PC-9 (cell line): ENCODE measurements around the gene AK8. TPM values are rescaled to one million over a fixed set of nuclear protein-coding genes. Genes with fewer than 3 reads are reported as not detected.

Experiments used
- BruUV-seq: library from RNA; stranded (reverse); fragments of 400-500 nt; replicated peaks from 2 replicates; lab custom pipeline; 2021; lab: Mats Ljungman, UMichigan
- CTCF ChIA-PET: fragments of 300-600 bp; sonication (Branson Sonifier 250); formaldehyde crosslinking; loops from one replicate; lab custom pipeline; 2022; ENCODE audit warnings: antibody characterized with exemption; lab: Charles Lee
- POLR2A ChIA-PET: fragments of 300-600 bp; sonication (Branson Sonifier 250); formaldehyde crosslinking; loops from one replicate; lab custom pipeline; 2022; ENCODE audit warnings: antibody characterized with exemption; ENCODE audit not compliant: unreplicated experiment; lab: Charles Lee
- DNase-seq, 2 experiments: peaks; one replicate each; pipeline versions ENCODE4 v3.0.0 to v3.0.0-alpha.2; 2015 to 2022; ENCODE audit warnings: mixed read lengths in 1 of 2
- H2AFZ ChIP-seq: fragments of 200-600 bp; sonication (generic); 2 replicates; pipeline ENCODE4 v1.8.1; 2017; ENCODE audit warnings: antibody characterized with exemption
- H3F3A ChIP-seq: fragments of 200-600 bp; sonication (generic); 2 replicates; pipeline ENCODE4 v1.8.1; 2017; ENCODE audit warnings: antibody characterized with exemption, mild to moderate bottlenecking, low read depth; ENCODE audit not compliant: insufficient read depth
- H3K27ac ChIP-seq: fragments of 200-600 bp; sonication (generic); 2 replicates; pipeline ENCODE4 v1.6.1; 2016; ENCODE audit warnings: mixed run types
- H3K27me3 ChIP-seq: fragments of 200-600 bp; sonication (generic); 2 replicates; pipeline ENCODE4 v1.6.1; 2016; ENCODE audit warnings: low read depth, mixed run types; ENCODE audit not compliant: insufficient read depth
- H3K36me3 ChIP-seq: fragments of 200-600 bp; sonication (generic); 2 replicates; pipeline ENCODE4 v1.6.1; 2016; ENCODE audit warnings: low read depth, mixed run types
- H3K4me1 ChIP-seq: fragments of 200-600 bp; sonication (generic); replicated peaks from 2 replicates; pipeline ENCODE4 v1.6.1; 2016; ENCODE audit warnings: mixed run types; ENCODE audit not compliant: insufficient read depth
- H3K4me2 ChIP-seq: fragments of 200-600 bp; sonication (generic); 2 replicates; pipeline ENCODE4 v1.6.1; 2017; ENCODE audit warnings: mixed run types
- H3K4me3 ChIP-seq: fragments of 200-600 bp; sonication (generic); 2 replicates; pipeline ENCODE4 v1.6.1; 2016; ENCODE audit warnings: mixed run types
- H3K79me2 ChIP-seq: fragments of 200-600 bp; sonication (generic); 2 replicates; pipeline ENCODE4 v1.6.1; 2017; ENCODE audit warnings: low read depth, mixed run types
- H3K9me2 ChIP-seq: fragments of 200-600 bp; sonication (generic); 2 replicates; pipeline ENCODE4 v1.8.1; 2017; ENCODE audit warnings: mild to moderate bottlenecking; ENCODE audit not compliant: insufficient read depth
- H3K9me3 ChIP-seq: fragments of 200-600 bp; sonication (generic); 2 replicates; pipeline ENCODE4 v1.8.1; 2016; ENCODE audit warnings: low read depth; ENCODE audit not compliant: insufficient read depth
- H4K20me1 ChIP-seq: fragments of 200-600 bp; sonication (generic); 2 replicates; pipeline ENCODE4 v1.8.1; 2017; ENCODE audit not compliant: insufficient read depth
- CTCF ChIP-seq: fragments of 200-600 bp; sonication (generic); conservative IDR thresholded peaks from 2 replicates; pipeline ENCODE4 v1.6.1; 2017; ENCODE audit warnings: mixed run types, antibody characterized with exemption, mild to moderate bottlenecking, moderate library complexity
- EZH2 ChIP-seq: fragments of 200-600 bp; sonication (generic); IDR thresholded peaks from 2 replicates; pipeline ENCODE4 v1.8.0; 2017; ENCODE audit warnings: antibody characterized with exemption, low read depth
- intact Hi-C: fragments of 100-400 bp; cut with micrococcal nuclease; formaldehyde crosslinking; loops from one replicate; pipeline ENCODE4 v1.10.0; 2022; ENCODE audit not compliant: unreplicated experiment
- total RNA-seq: library from RNA; stranded (reverse); gene quantifications from 2 replicates; pipeline ENCODE4 v1.2.3, GENCODE V29; 2021

AK8 gene
- total RNA-seq, 1 experiment from 2014 or later = 7.2 TPM

- peaks cover 19% of the 10 kb centered on the region for H3K4me1 ChIP-seq
- H3K4me2 ChIP-seq = no peak overlapping the region
- H3K9me3 ChIP-seq = no peaks in the 10 kb centered on the region
- H3K79me2 ChIP-seq = no peaks in the 10 kb centered on the region
- ChIA-PET POLR2A (no interaction called here), CTCF (no interaction called here)
- no peaks in the 10 kb centered on the region for H3K27me3 ChIP-seq
- DNase-seq = no peak
- peaks cover 13% of the 10 kb centered on the region; the same call in 1 of the 2 replicates for H3F3A ChIP-seq
- no peak overlapping the region for H3K27ac ChIP-seq
- H2AFZ ChIP-seq = no peak overlapping the region
- H3K9me2 ChIP-seq = no peaks in the 10 kb centered on the region
- H4K20me1 ChIP-seq = peaks cover 4% of the 10 kb centered on the region; the same call in 1 of the 2 replicates
- intact Hi-C loops = no loop called here
- TF ChIP-seq EZH2 (no peak), CTCF (no peak)
- no TSS peak for BruUV-seq
- H3K4me3 ChIP-seq = no peak overlapping the region
- H3K36me3 ChIP-seq = peaks cover 24% of the 10 kb centered on the region; the same call in 1 of the 2 replicates
Observed at GRCh38 chr9:132896264-132896663, 18.2 kb upstream of the AK8 start.

- intact Hi-C loops = no loop called here
- no peaks in the 10 kb centered on the region for H3K79me2 ChIP-seq
- TF ChIP-seq CTCF (no peak), EZH2 (no peak)
- no peak overlapping the region for H2AFZ ChIP-seq
- H3K4me1 ChIP-seq = peaks cover 19% of the 10 kb centered on the region
- no peaks in the 10 kb centered on the region for H3K9me3 ChIP-seq
- H3K27ac ChIP-seq = no peak overlapping the region
- H3K27me3 ChIP-seq = no peaks in the 10 kb centered on the region
- no peak overlapping the region for H3K4me3 ChIP-seq
- no peaks in the 10 kb centered on the region for H3K9me2 ChIP-seq
- peaks cover 13% of the 10 kb centered on the region; the same call in 1 of the 2 replicates for H3F3A ChIP-seq
- H3K4me2 ChIP-seq = peak overlapping the region; percentile 39
- H3K36me3 ChIP-seq = peaks cover 16% of the 10 kb centered on the region; the same call in 1 of the 2 replicates
- ChIA-PET POLR2A (interaction anchor here (0.6 kb wide), 2 partner anchors 15 to 135 kb away, joined by 3 to 4 read pairs; no protein-coding TSS in a partner anchor), CTCF (no interaction called here)
- DNase-seq = peak; percentile 44 to 74
- peaks cover 3% of the 10 kb centered on the region; the same call in 1 of the 2 replicates for H4K20me1 ChIP-seq
- BruUV-seq = no TSS peak
Observed at GRCh38 chr9:132894862-132895835, 17.1 kb upstream of the AK8 start.

GRCh38 chr9:132894346-132894745, 16.3 kb upstream of the AK8 start:
- no TSS peak for BruUV-seq
- TF ChIP-seq EZH2 (no peak), CTCF (no peak)
- Histone ChIP-seq H3K79me2 (no peaks in the 10 kb centered on the region), H3K36me3 (peaks cover 13% of the 10 kb centered on the region; the same call in 1 of the 2 replicates), H2AFZ (no peak overlapping the region), H3K4me1 (peaks cover 19% of the 10 kb centered on the region), H4K20me1 (peaks cover 3% of the 10 kb centered on the region; the same call in 1 of the 2 replicates), H3K27me3 (no peaks in the 10 kb centered on the region), H3K9me3 (no peaks in the 10 kb centered on the region), H3K4me3 (no peak overlapping the region), H3K9me2 (no peaks in the 10 kb centered on the region), H3K4me2 (peak overlapping the region; percentile 18; the same call in 1 of the 2 replicates), H3F3A (peaks cover 13% of the 10 kb centered on the region; the same call in 1 of the 2 replicates), H3K27ac (no peak overlapping the region)
- CTCF ChIA-PET = no interaction called here
- DNase-seq = peak; percentile 51 to 62
- POLR2A ChIA-PET = interaction anchor here (0.6 kb wide), 2 partner anchors 14 to 224 kb away, joined by 3 to 4 read pairs; partner anchors contain the start of genes DDX31 and GTF3C4
- intact Hi-C loops = no loop called here
